Karpas-422 (cell line): Measurements from ENCODE around the gene TAS2R43. TPM values are rescaled to one million over a fixed set of nuclear protein-coding genes. Genes with fewer than 3 reads are reported as not detected.
"Not testable (repeated sequence)": the region's sequence is repeated elsewhere in the genome, so short reads cannot be mapped to it uniquely, and the experiment has no call there.

ENCODE experiments used
- DNase-seq: peaks from one replicate; pipeline ENCODE4 v3.0.0-alpha.2; 2015
- H2AFZ ChIP-seq: fragments of 200-600 bp; sonication (generic); 2 replicates; pipeline ENCODE4 v1.6.1; 2014; ENCODE audit warnings: antibody characterized with exemption, low read length, mixed read lengths
- H3K27ac ChIP-seq: fragments of 200-600 bp; sonication (generic); 2 replicates; pipeline ENCODE4 v1.5.1; 2014; ENCODE audit warnings: mild to moderate bottlenecking, low read length, moderate library complexity
- H3K27me3 ChIP-seq: fragments of 200-600 bp; sonication (generic); 2 replicates; pipeline ENCODE4 v1.6.1; 2014; ENCODE audit warnings: low read length, mixed read lengths
- H3K36me3 ChIP-seq: fragments of 200-600 bp; sonication (generic); 2 replicates; pipeline ENCODE4 v1.6.1; 2014; ENCODE audit warnings: low read length, mixed read lengths; ENCODE audit not compliant: insufficient read depth
- H3K4me1 ChIP-seq: fragments of 200-600 bp; sonication (generic); 2 replicates; pipeline ENCODE4 v1.6.1; 2014; ENCODE audit warnings: mild to moderate bottlenecking, low read length, mixed read lengths
- H3K4me2 ChIP-seq: fragments of 200-600 bp; sonication (generic); 2 replicates; pipeline ENCODE4 v1.6.1; 2014; ENCODE audit warnings: low read length, low read depth, mild to moderate bottlenecking; ENCODE audit not compliant: poor library complexity, severe bottlenecking
- H3K4me3 ChIP-seq: fragments of 200-600 bp; sonication (generic); 2 replicates; pipeline ENCODE4 v1.5.1; 2014; ENCODE audit warnings: mild to moderate bottlenecking, antibody characterized with exemption, low read length, mixed read lengths
- H3K79me2 ChIP-seq: fragments of 200-600 bp; sonication (generic); 2 replicates; pipeline ENCODE4 v1.6.1; 2014; ENCODE audit warnings: mild to moderate bottlenecking, low read length, mixed read lengths
- H3K9ac ChIP-seq: fragments of 200-600 bp; sonication (generic); 2 replicates; pipeline ENCODE4 v1.6.0; 2014; ENCODE audit warnings: low read length
- H3K9me2 ChIP-seq: fragments of 200-600 bp; sonication (generic), shearing (Covaris generic); replicated peaks from 2 replicates; pipeline ENCODE4 v1.6.0; 2014; ENCODE audit warnings: mild to moderate bottlenecking, low read length, moderate library complexity; ENCODE audit not compliant: insufficient read depth
- H3K9me3 ChIP-seq: fragments of 300-700, 200-600 bp; sonication (generic); 2 replicates; pipeline ENCODE4 v1.6.1; 2014; ENCODE audit warnings: low read length, mixed read lengths
- H4K20me1 ChIP-seq: fragments of 200-600 bp; sonication (generic); 2 replicates; pipeline ENCODE4 v1.6.1; 2014; ENCODE audit warnings: mild to moderate bottlenecking, antibody characterized with exemption, low read length, low read depth; ENCODE audit not compliant: insufficient read depth
- total RNA-seq: library from RNA; depleted of rRNA; stranded (reverse); fragments of >200 nt; shearing (Covaris generic); gene quantifications from 2 replicates; pipeline ENCODE4 v1.2.3, GENCODE V29; 2014; ENCODE audit warnings: low replicate concordance

Gene TAS2R43
- total RNA-seq, 1 experiment from 2014 or later = 7.6 TPM

DNA sequence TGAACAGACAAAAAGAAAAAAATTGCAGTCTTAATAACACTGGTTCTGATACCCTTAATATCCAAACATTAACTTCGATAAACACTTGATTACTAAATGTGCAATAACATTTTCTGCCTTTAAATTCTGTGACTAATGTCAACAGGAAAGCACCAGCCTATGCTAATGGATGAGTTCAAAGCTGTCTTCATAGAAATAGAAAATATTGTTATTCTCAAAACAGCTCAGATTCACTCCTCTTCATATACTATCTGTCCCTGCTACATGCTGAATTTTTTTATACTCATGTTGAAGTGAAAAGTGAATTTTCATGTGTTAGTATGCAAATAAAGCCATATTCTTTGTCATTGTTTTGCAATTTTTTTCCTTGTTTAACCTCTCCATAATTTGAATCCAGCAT lies 13.9 kb downstream of the TAS2R43 start:
- Histone ChIP-seq H3K27me3 (no peaks in the 10 kb centered on the region), H3K4me3 (no peak overlapping the region), H3K4me1 (no peaks in the 10 kb centered on the region), H3K9me2 (no peaks in the 10 kb centered on the region), H3K79me2 (peaks cover 43% of the 10 kb centered on the region), H3K9ac (no peak overlapping the region), H3K4me2 (no peak overlapping the region), H3K27ac (no peak overlapping the region), H4K20me1 (no peaks in the 10 kb centered on the region), H3K9me3 (no peaks in the 10 kb centered on the region), H3K36me3 (no peaks in the 10 kb centered on the region), H2AFZ (no peak overlapping the region)
- no peak for DNase-seq

DNA sequence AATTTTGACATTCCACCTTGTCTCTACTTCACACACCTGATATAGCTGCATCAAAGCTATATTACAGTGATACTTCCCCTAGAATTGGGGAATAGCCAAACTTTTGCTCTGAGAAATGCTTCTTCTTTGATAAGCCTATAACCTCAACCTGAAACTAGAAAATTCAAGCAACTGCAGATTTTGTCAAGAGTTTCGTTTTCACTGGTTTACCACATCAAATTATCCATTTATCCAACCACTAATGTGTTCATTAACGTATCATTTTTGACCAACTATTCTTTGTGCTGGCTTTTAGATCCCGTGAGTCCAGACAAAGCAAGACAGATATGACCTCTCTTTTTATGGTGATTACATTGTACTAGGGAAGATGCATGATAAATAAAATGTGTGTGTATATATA lies 16.5 kb downstream of the TAS2R43 start:
- Histone ChIP-seq H3K79me2 (peaks cover 51% of the 10 kb centered on the region), H3K9ac (no peak overlapping the region), H3K4me2 (no peak overlapping the region), H3K9me2 (no peaks in the 10 kb centered on the region), H4K20me1 (no peaks in the 10 kb centered on the region), H3K27ac (no peak overlapping the region), H3K9me3 (no peaks in the 10 kb centered on the region), H2AFZ (no peak overlapping the region), H3K27me3 (no peaks in the 10 kb centered on the region), H3K36me3 (no peaks in the 10 kb centered on the region), H3K4me3 (no peak overlapping the region), H3K4me1 (no peaks in the 10 kb centered on the region)
- no peak for DNase-seq

DNA sequence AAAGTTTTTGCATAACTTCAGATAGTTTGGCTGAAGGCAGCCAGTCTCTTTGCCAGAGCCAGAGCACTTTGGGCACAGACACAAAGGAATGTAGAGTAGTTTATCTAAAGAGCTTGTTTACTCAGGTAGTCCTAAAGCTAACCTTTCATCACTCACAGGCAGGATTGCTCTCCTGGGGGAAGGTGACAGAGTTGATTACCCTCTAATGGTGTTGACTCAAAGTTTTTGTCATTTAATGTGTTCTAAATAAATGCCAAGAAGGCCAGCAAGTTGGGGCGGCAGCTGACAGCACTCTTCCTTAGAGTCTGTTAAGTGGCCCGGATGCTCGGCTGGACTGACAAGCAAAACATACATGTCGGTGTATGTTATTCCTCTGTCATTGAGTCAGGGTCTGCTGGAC lies 20.7 kb downstream of the TAS2R43 start:
- Histone ChIP-seq H3K4me1 (no peaks in the 10 kb centered on the region), H3K9me3 (no peaks in the 10 kb centered on the region), H3K4me3 (no peak overlapping the region), H3K4me2 (no peak overlapping the region), H3K27me3 (no peaks in the 10 kb centered on the region), H3K36me3 (no peaks in the 10 kb centered on the region), H3K9me2 (no peaks in the 10 kb centered on the region), H3K9ac (no peak overlapping the region), H3K79me2 (peaks cover 49% of the 10 kb centered on the region), H4K20me1 (no peaks in the 10 kb centered on the region), H3K27ac (no peak overlapping the region), H2AFZ (no peak overlapping the region)
- DNase-seq = no peak

DNA sequence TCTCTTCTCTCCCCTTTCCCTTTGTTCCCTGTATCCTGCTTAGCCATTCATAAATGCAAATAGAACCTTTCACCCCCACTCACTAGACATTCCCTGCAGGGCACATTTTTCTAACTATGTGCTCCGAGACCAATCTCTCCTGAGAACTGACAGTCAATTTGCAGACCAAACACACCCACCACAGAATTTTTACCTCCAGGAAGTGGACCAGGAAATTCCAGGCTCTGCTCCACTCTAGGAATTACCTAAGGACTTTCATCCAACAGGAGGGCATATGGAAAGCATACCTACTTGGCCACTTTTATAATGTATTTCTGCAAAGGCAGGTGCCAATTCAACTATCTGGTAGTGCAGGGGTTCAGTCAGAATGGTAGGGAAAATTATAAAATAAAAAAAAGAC lies 21.1 kb downstream of the TAS2R43 start:
- H2AFZ ChIP-seq = no peak overlapping the region
- no peaks in the 10 kb centered on the region for H3K36me3 ChIP-seq
- no peak overlapping the region for H3K27ac ChIP-seq
- H3K9me3 ChIP-seq = no peaks in the 10 kb centered on the region
- H3K4me1 ChIP-seq = no peaks in the 10 kb centered on the region
- no peak for DNase-seq
- no peaks in the 10 kb centered on the region for H3K9me2 ChIP-seq
- H3K79me2 ChIP-seq = peaks cover 51% of the 10 kb centered on the region
- H3K27me3 ChIP-seq = no peaks in the 10 kb centered on the region
- no peak overlapping the region for H3K4me2 ChIP-seq
- H3K9ac ChIP-seq = no peak overlapping the region
- H3K4me3 ChIP-seq = no peak overlapping the region
- no peaks in the 10 kb centered on the region for H4K20me1 ChIP-seq

DNA sequence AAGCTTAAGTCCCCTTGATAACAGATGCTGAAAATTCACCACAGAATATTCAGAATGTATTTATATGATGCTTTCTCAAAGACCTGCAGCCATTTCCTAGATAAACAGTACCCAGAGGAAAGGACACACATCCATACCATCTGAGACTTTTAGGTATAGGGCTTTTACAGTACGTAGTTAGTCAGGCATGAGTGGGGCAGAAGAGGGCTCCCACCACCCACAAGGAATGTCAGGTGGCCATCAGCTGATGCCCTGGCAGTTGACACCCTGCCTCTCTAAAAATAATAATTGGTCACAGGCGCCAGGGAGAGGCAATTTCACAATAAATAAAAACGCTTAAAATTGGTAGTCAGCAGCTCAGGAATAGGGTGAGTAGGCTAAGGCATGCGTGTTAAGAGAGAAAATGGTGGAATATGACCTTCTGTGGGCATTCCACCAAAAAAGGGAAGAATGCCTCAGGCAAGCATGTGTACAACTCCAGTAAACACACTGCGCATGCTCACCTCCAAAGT lies 22.2 kb downstream of the TAS2R43 start:
- Histone ChIP-seq H3K27me3 (no peaks in the 10 kb centered on the region), H3K27ac (no peak overlapping the region), H4K20me1 (no peaks in the 10 kb centered on the region), H3K9ac (no peak overlapping the region), H3K4me2 (no peak overlapping the region), H3K4me3 (no peak overlapping the region), H3K4me1 (no peaks in the 10 kb centered on the region), H2AFZ (no peak overlapping the region), H3K9me2 (no peaks in the 10 kb centered on the region), H3K9me3 (no peaks in the 10 kb centered on the region), H3K36me3 (no peaks in the 10 kb centered on the region), H3K79me2 (peaks cover 55% of the 10 kb centered on the region)
- no peak for DNase-seq

DNA sequence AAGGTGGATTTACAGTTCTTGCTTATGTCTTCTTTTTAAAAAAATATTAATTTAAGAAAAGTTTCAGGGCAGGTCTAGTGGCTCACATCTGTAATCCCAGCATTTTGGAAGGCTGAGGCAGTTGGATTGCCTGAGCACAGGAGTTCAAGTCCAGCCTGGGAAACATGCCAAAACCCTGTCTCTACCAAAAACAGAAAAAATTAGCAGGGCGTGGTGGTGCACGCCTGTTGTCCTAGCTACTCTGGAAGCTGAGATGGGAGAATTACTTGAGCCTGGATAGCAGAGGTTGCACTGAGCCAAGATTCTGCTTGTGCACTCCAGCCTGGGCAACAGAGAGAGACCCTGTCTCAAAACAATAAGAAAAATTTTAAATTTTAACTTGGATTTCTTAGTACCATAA lies 24.6 kb downstream of the TAS2R43 start:
- H3K4me3 ChIP-seq = no peak overlapping the region

DNA sequence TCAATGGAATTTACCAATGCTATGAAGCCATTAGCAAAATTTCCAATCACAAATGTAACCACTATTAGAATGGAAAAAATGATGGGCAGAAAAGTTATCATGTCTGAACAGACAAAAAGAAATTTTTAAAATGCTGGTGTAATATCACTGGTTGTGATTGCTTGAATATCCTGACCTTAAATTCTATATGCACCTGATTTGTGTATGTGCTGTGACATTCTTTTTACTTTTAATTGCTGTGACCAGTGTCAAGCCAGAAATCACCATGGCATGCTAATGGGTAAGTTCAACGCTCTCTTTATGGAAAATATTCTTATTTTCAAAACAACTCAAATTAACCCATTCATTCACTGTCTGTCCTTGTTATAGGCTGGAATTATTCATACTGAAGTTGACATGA lies 29.9 kb downstream of the TAS2R43 start, which contains the start of gene TAS2R46:
Gene TAS2R46, minus strand, starts transcription at position 101 of the 400 bp plus-strand sequence. Its CDS starts 0 bp downstream, at position 101.
- not testable (repeated sequence) for DNase-seq, H3K4me1 ChIP-seq, H2AFZ ChIP-seq, H3K4me3 ChIP-seq, H3K27me3 ChIP-seq, H3K9me2 ChIP-seq, H4K20me1 ChIP-seq, H3K9ac ChIP-seq, H3K9me3 ChIP-seq, H3K36me3 ChIP-seq, H3K4me2 ChIP-seq, H3K27ac ChIP-seq
- H3K79me2 ChIP-seq = peaks cover 67% of the 10 kb centered on the region

More for the DNA sequence above, 24.6 kb downstream of the TAS2R43 start:
- no peak overlapping the region for H3K9ac ChIP-seq
- H3K4me2 ChIP-seq = no peak overlapping the region
- H3K27me3 ChIP-seq = no peaks in the 10 kb centered on the region
- no peak for DNase-seq
- H3K27ac ChIP-seq = no peak overlapping the region
- H3K9me3 ChIP-seq = no peaks in the 10 kb centered on the region
- no peaks in the 10 kb centered on the region for H3K9me2 ChIP-seq
- no peak overlapping the region for H2AFZ ChIP-seq
- H3K4me1 ChIP-seq = no peaks in the 10 kb centered on the region
- no peaks in the 10 kb centered on the region for H3K36me3 ChIP-seq
- H4K20me1 ChIP-seq = no peaks in the 10 kb centered on the region
- peaks cover 66% of the 10 kb centered on the region for H3K79me2 ChIP-seq

DNA sequence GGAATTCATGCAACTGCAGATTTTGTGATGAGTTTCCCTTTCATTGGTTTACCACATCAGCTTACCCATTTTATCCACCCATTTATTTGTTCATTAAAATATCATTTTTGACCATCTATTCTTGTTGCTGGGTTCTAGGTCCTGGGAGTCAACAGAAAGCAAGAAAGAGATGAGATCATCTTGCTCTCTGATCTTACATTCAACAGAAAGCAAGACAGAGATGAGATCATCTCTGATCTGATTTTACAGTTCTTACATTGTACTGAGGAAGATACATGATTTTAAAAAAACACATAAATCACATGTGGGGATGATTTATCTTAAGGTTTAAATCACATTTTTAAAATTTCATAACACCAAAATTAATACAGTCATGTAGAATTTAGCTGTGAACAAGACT lies 32.3 kb downstream of the TAS2R43 start:
- H3K4me2 ChIP-seq = no peak overlapping the region
- no peaks in the 10 kb centered on the region for H3K4me1 ChIP-seq
- H3K36me3 ChIP-seq = no peaks in the 10 kb centered on the region
- H3K79me2 ChIP-seq = peaks cover 79% of the 10 kb centered on the region
- H3K9me3 ChIP-seq = peaks cover 8% of the 10 kb centered on the region; the same call in 1 of the 2 replicates
- no peak for DNase-seq
- H4K20me1 ChIP-seq = no peaks in the 10 kb centered on the region
- no peaks in the 10 kb centered on the region for H3K27me3 ChIP-seq
- H3K27ac ChIP-seq = no peak overlapping the region
- H3K9me2 ChIP-seq = no peaks in the 10 kb centered on the region
- H2AFZ ChIP-seq = no peak overlapping the region
- H3K4me3 ChIP-seq = no peak overlapping the region
- no peak overlapping the region for H3K9ac ChIP-seq

DNA sequence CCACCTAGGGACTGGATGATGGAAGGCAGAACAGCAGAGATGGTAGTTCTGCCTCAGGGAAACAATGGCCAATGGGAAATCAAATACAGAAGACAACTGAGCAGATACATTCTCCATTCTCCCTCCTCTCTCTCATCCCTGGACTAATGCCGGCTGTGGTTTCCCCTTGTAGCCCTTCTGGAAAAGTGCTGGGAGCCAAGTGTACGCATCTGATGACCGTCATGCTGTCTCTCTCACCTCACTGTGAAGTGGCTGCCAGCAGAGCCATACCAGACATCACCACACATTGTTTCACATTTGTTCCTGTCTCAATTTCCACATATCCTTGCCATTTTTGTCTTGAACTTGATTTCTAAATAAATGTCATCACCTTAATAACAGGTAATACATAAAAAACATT lies 33.1 kb downstream of the TAS2R43 start:
- Histone ChIP-seq H3K4me2 (no peak overlapping the region), H3K9me2 (no peaks in the 10 kb centered on the region), H3K27ac (no peak overlapping the region)

More for the DNA sequence above, 33.1 kb downstream of the TAS2R43 start:
- Histone ChIP-seq H3K36me3 (no peaks in the 10 kb centered on the region), H3K79me2 (peaks cover 75% of the 10 kb centered on the region), H3K9ac (no peak overlapping the region), H3K9me3 (peaks cover 8% of the 10 kb centered on the region; the same call in 1 of the 2 replicates), H3K27me3 (no peaks in the 10 kb centered on the region), H2AFZ (no peak overlapping the region), H3K4me1 (no peaks in the 10 kb centered on the region), H4K20me1 (no peaks in the 10 kb centered on the region), H3K4me3 (no peak overlapping the region)
- DNase-seq = no peak
